Sciatic nerve (tissue), 2 donors: ENCODE measurements around the gene CASP3. TPM values are rescaled to one million over a fixed set of nuclear protein-coding genes. Genes with fewer than 3 reads are reported as not detected.

ENCODE experiments used
- ATAC-seq: fragments of 200-7000 bp; cut with Tn5 transposase; one replicate; pipeline ENCODE4 v1.9.1; 2020; ENCODE audit warnings: mild to moderate bottlenecking, moderate library complexity
- DNase-seq: peaks from one replicate; pipeline ENCODE4 v3.0.0-alpha.2; 2020; ENCODE audit warnings: low spot score
- intact Hi-C: fragments of 100-400 bp; cut with DNase I; formaldehyde crosslinking; loops from one replicate; pipeline ENCODE4 v1.14.2; 2022
- total RNA-seq: library from RNA; stranded (reverse); fragmentation: NEBNext Ultra II Directional; extraction: Animal tissue kit (Norgen Biotek cat#: 25700); gene quantifications from one replicate; pipeline ENCODE4 v1.2.1, GENCODE V29; 2021
- donor health status: DM: no; HTN: no; CAD: no.
- donor health status: DM: no; HTN: no; CAD: no.

CASP3 gene
- 17.6 TPM for total RNA-seq

GRCh38 chr4:184649026-184649970 lies at the start of gene CASP3, which contains the start of gene PRIMPOL:
Gene CASP3, minus strand, starts transcription at chr4:184649447. Its CDS starts 10,994 bp downstream, at chr4:184638453.
Gene PRIMPOL, plus strand, starts transcription at chr4:184649738. Its CDS starts 7,403 bp downstream, at chr4:184657141.
- intact Hi-C loops: no loop called here
- peak; percentile 98 for DNase-seq
- ATAC-seq: peak; percentile 97

- ATAC-seq: peak; percentile 36
- intact Hi-C loops: no loop called here
Measured at GRCh38 chr4:184697956-184698355, 48.7 kb upstream of the CASP3 start.

GRCh38 chr4:184695178-184695896 lies 46.1 kb upstream of the CASP3 start:
- DNase-seq: no peak
- intact Hi-C loops: no loop called here
- no peak for ATAC-seq

More at GRCh38 chr4:184697956-184698355, 48.7 kb upstream of the CASP3 start:
- DNase-seq: no peak

- DNase-seq: no peak
- intact Hi-C loops: no loop called here
- no peak for ATAC-seq
Measured at GRCh38 chr4:184694412-184694956, 45.2 kb upstream of the CASP3 start.

GRCh38 chr4:184693056-184693455 lies 43.8 kb upstream of the CASP3 start:
- intact Hi-C loops: no loop called here
- ATAC-seq: no peak
- DNase-seq: no peak

- intact Hi-C loops: no loop called here
- DNase-seq: no peak
- no peak for ATAC-seq
Measured at GRCh38 chr4:184689681-184690080, 40.4 kb upstream of the CASP3 start.

- intact Hi-C loops: no loop called here
- ATAC-seq: no peak
Measured at GRCh38 chr4:184688447-184688846, 39.2 kb upstream of the CASP3 start.

GRCh38 chr4:184688005-184688404 lies 38.8 kb upstream of the CASP3 start:
- intact Hi-C loops: no loop called here
- no peak for DNase-seq
- no peak for ATAC-seq

More at GRCh38 chr4:184688447-184688846, 39.2 kb upstream of the CASP3 start:
- DNase-seq: no peak

GRCh38 chr4:184684491-184685189 lies 35.4 kb upstream of the CASP3 start:
- ATAC-seq (peak; percentile 63), DNase-seq (no peak)
- intact Hi-C loops: no loop called here

- DNase-seq (no peak), ATAC-seq (no peak)
- intact Hi-C loops: no loop called here
Measured at GRCh38 chr4:184681916-184682315, 32.7 kb upstream of the CASP3 start.

GRCh38 chr4:184680698-184681097 lies 31.5 kb upstream of the CASP3 start:
- ATAC-seq (no peak), DNase-seq (no peak)
- intact Hi-C loops: no loop called here

GRCh38 chr4:184675821-184676492 lies 26.7 kb upstream of the CASP3 start:
- ATAC-seq (no peak), DNase-seq (no peak)
- intact Hi-C loops: no loop called here

GRCh38 chr4:184675018-184675417 lies 25.8 kb upstream of the CASP3 start:
- DNase-seq (no peak), ATAC-seq (no peak)
- intact Hi-C loops: no loop called here

- intact Hi-C loops: no loop called here
- no peak for ATAC-seq
Measured at GRCh38 chr4:184674011-184674410, 24.8 kb upstream of the CASP3 start.

GRCh38 chr4:184672741-184673140 lies 23.5 kb upstream of the CASP3 start:
- no peak for DNase-seq
- intact Hi-C loops: no loop called here
- no peak for ATAC-seq

More at GRCh38 chr4:184674011-184674410, 24.8 kb upstream of the CASP3 start:
- DNase-seq: no peak

- intact Hi-C loops: no loop called here
- ATAC-seq: no peak
Measured at GRCh38 chr4:184671101-184671500, 21.9 kb upstream of the CASP3 start.

GRCh38 chr4:184669251-184669650 lies 20.0 kb upstream of the CASP3 start:
- intact Hi-C loops: no loop called here
- ATAC-seq (no peak), DNase-seq (no peak)

More at GRCh38 chr4:184671101-184671500, 21.9 kb upstream of the CASP3 start:
- DNase-seq: no peak

GRCh38 chr4:184668511-184669114 lies 19.4 kb upstream of the CASP3 start:
- intact Hi-C loops: no loop called here
- DNase-seq: no peak
- ATAC-seq: peak; percentile 38
